ENCODE data around the gene SETD7. TPM values are rescaled to one million over a fixed set of nuclear protein-coding genes. Genes with fewer than 3 reads are reported as not detected.
A peak's percentile ranks its signal among the peaks of the same experiment; 100 is the strongest.

The SETD7 gene
- total RNA-seq, 4 donors from 2014 or later = 73.1 to 134 (median 113) TPM

DNA sequence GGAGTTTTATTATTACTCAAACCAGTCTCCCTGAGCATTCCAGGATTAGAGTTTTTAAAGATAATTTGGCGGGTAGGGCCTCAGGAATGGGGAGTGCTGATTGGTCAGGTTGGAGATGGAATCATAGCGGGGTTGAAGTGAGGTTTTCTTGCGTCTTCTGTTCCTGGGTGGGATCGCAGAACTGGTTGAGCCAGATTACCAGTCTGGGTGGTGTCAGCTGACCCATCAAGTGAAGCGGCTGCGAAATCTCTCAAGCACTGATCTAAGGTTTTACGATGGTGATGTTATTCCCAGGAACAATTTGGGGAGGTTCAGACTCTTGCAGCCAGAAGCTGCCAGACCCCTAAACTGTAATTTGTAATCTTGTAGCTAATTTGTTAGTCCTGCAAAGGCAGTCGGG, 25.1 kb upstream of the SETD7 start:
- ATAC-seq (no peak), DNase-seq (no peak)
- intact Hi-C loops (cut with DNase I; ENCODE audit: low total_unique reads) = no loop called here
- peaks cover 0 to 7% of the 10 kb centered on the region in 2 donors for H3K4me1 ChIP-seq
- H3K9me3 ChIP-seq = no peaks in the 10 kb centered on the region
- no peak overlapping the region for H3K27ac ChIP-seq
- no peaks in the 10 kb centered on the region for H3K36me3 ChIP-seq
- H3K27me3 ChIP-seq = no peaks in the 10 kb centered on the region
- H3K4me3 ChIP-seq = no peak overlapping the region
- no peak for TF ChIP-seq POLR2A (IDR thresholded peaks at IDR 0.05)
- TF ChIP-seq, protein P1, sequence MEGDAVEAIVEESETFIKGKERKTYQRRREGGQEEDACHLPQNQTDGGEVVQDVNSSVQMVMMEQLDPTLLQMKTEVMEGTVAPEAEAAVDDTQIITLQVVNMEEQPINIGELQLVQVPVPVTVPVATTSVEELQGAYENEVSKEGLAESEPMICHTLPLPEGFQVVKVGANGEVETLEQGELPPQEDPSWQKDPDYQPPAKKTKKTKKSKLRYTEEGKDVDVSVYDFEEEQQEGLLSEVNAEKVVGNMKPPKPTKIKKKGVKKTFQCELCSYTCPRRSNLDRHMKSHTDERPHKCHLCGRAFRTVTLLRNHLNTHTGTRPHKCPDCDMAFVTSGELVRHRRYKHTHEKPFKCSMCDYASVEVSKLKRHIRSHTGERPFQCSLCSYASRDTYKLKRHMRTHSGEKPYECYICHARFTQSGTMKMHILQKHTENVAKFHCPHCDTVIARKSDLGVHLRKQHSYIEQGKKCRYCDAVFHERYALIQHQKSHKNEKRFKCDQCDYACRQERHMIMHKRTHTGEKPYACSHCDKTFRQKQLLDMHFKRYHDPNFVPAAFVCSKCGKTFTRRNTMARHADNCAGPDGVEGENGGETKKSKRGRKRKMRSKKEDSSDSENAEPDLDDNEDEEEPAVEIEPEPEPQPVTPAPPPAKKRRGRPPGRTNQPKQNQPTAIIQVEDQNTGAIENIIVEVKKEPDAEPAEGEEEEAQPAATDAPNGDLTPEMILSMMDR (IDR thresholded peaks at IDR 0.05 in 4 of 5, conservative IDR thresholded peaks at IDR 0.05 in 1 of 5) = no peak
- in situ Hi-C loops (cut with MboI; ENCODE audit: low sequenced_read_pairs in 4 of 4) = no loop called here

DNA sequence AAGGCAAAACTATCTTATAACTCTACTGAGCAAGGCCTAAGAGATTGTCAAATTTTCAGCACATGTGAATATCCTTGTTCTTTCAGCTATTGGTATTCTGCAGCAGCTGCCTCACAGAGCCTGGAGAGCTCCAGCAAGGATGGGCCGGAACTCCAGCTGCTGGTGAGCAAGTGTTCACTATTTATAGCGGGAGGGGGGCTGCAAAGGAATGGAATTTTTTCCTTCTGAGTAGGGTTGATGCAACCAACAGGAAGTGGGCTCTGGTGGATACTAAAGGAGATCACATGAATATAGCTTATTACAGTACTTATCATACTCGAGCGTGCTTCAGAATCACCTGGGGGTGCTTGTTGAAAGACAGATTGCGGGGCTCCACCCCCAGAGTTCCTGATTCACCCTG, 20.2 kb upstream of the SETD7 start:
- Histone ChIP-seq H3K27me3 (no peaks in the 10 kb centered on the region), H3K36me3 (no peaks in the 10 kb centered on the region), H3K9me3 (no peaks in the 10 kb centered on the region), H3K4me3 (no peak overlapping the region), H3K27ac (no peak overlapping the region), H3K4me1 (no peaks in the 10 kb centered on the region)
- ATAC-seq = no peak
- intact Hi-C loops (cut with DNase I; ENCODE audit: low total_unique reads) = no loop called here
- in situ Hi-C loops (cut with MboI; ENCODE audit: low sequenced_read_pairs in 4 of 4) = no loop called here
- TF ChIP-seq, protein P1 (IDR thresholded peaks at IDR 0.05 in 4 of 5, conservative IDR thresholded peaks at IDR 0.05 in 1 of 5) = no peak
- TF ChIP-seq POLR2A (IDR thresholded peaks at IDR 0.05) = no peak
- DNase-seq = no peak

DNA sequence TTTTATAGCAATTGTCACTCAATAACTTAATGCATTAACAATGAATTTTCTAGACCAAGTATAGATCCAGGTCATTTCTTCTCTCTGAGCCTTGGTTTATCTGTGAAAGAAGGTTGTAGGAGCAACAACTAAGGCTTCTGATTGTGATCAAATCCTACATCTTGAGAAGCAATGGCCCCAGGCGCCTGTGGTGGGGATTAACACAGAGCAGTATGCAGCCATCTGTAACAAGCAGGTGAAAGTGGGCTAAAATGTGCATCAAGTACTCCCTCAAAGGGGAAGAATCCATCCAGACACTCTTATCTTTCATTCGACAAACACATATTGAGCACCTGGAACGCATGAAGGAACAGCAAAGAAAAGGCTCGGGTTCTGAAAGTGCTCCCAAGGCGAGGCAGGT, 19.1 kb upstream of the SETD7 start:
- no peaks in the 10 kb centered on the region for H3K36me3 ChIP-seq
- H3K4me3 ChIP-seq = no peak overlapping the region
- no peaks in the 10 kb centered on the region for H3K4me1 ChIP-seq
- in situ Hi-C loops (cut with MboI; ENCODE audit: low sequenced_read_pairs in 4 of 4) (no loop called here), intact Hi-C loops (cut with DNase I; ENCODE audit: low total_unique reads) (no loop called here)
- no peaks in the 10 kb centered on the region for H3K27me3 ChIP-seq
- ATAC-seq (no peak), DNase-seq (no peak)
- no peaks in the 10 kb centered on the region for H3K9me3 ChIP-seq
- TF ChIP-seq, protein P1 (IDR thresholded peaks at IDR 0.05 in 4 of 5, conservative IDR thresholded peaks at IDR 0.05 in 1 of 5) = no peak
- H3K27ac ChIP-seq = no peak overlapping the region

DNA sequence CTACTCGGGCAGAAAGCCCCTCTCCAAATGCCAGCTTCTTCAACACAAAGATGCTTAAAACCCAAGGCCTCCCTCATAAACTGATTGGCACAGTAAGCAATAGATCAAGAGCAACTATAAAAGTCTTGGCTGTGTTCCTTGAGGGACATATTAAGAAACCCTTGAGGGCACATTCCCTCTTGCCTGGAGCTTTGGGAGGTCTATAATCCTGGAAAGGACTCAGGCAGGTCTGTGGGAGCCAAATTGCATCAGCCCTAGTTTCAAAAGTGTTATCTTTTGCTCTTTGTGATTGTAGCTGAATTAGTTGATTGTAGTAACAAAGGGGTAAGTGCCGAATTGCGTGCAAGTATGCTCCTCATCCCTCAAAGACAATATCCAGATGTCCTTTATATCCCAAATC, 18.6 kb upstream of the SETD7 start:
- Histone ChIP-seq H3K4me1 (no peaks in the 10 kb centered on the region), H3K27ac (no peak overlapping the region), H3K4me3 (no peak overlapping the region), H3K9me3 (no peaks in the 10 kb centered on the region), H3K27me3 (no peaks in the 10 kb centered on the region), H3K36me3 (no peaks in the 10 kb centered on the region)
- TF ChIP-seq, protein P1 (IDR thresholded peaks at IDR 0.05 in 4 of 5, conservative IDR thresholded peaks at IDR 0.05 in 1 of 5) = no peak
- TF ChIP-seq POLR2A (IDR thresholded peaks at IDR 0.05) = no peak
- no peak for ATAC-seq
- no peak for DNase-seq
- in situ Hi-C loops (cut with MboI; ENCODE audit: low sequenced_read_pairs in 4 of 4) (no loop called here), intact Hi-C loops (cut with DNase I; ENCODE audit: low total_unique reads) (no loop called here)

DNA sequence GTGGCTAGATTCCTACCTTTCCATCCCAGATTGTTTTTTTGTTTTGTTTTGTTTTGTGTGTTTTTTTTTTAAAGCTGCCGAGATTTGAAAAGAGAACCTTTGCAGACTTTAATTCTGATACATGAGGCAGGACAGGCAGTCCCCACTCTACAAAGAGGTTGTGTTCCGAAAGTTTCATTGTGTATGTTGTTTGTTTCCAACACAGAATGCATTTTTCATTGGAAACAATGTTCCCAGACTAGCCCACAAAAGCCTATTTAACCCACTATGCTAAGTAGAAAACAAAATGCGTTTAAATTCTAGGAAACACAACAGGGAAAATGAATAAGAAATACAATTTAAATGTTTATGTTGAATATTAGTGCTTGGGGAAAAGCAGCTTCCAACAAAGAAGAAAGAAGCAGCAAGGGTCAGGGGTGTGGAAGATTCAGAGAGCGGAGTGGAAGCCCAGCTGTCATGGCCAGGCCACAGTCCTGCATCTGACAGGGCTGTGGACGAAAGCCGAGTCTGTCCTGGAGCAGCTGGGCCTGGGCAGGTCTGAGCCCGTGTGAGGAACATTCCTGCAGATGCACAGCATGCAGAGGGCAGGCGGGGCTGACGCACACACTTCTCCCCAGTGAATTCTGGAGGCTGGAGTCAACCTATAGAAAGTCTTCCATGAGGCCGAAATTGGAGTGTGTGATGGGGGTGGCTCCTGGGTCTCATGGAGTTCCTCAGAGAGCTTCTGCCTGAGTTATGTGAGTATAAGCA, 12.4 kb upstream of the SETD7 start:
- Histone ChIP-seq H3K27ac (no peak overlapping the region), H3K4me1 (peaks cover 0 to 6% of the 10 kb centered on the region in 2 donors), H3K4me3 (no peak overlapping the region), H3K27me3 (no peaks in the 10 kb centered on the region), H3K9me3 (no peaks in the 10 kb centered on the region), H3K36me3 (no peaks in the 10 kb centered on the region)
- TF ChIP-seq, protein P1 (IDR thresholded peaks at IDR 0.05 in 4 of 5, conservative IDR thresholded peaks at IDR 0.05 in 1 of 5) = no peak
- no peak for TF ChIP-seq POLR2A (IDR thresholded peaks at IDR 0.05)
- intact Hi-C loops (cut with DNase I; ENCODE audit: low total_unique reads) = no loop called here
- in situ Hi-C loops (cut with MboI; ENCODE audit: low sequenced_read_pairs in 4 of 4) = no loop called here
- ATAC-seq (peak in 1 of 2 donors; percentile 56), DNase-seq (no peak)

All from gastrocnemius medialis (tissue), 4 donors.